GM10266 (cell line): ENCODE measurements around the gene IGF2R.

ENCODE experiments used
- DNase-seq: peaks from one replicate; pipeline ENCODE4 v3.0.0; 2012; ENCODE audit errors: extremely low spot score
- CTCF ChIP-seq: IDR thresholded peaks from 2 replicates; pipeline ENCODE4 v1.5.1; 2012; ENCODE audit warnings: mild to moderate bottlenecking, low read depth; ENCODE audit not compliant: control insufficient read depth, insufficient read depth; ENCODE audit errors: missing control alignments

Gene IGF2R

DNA sequence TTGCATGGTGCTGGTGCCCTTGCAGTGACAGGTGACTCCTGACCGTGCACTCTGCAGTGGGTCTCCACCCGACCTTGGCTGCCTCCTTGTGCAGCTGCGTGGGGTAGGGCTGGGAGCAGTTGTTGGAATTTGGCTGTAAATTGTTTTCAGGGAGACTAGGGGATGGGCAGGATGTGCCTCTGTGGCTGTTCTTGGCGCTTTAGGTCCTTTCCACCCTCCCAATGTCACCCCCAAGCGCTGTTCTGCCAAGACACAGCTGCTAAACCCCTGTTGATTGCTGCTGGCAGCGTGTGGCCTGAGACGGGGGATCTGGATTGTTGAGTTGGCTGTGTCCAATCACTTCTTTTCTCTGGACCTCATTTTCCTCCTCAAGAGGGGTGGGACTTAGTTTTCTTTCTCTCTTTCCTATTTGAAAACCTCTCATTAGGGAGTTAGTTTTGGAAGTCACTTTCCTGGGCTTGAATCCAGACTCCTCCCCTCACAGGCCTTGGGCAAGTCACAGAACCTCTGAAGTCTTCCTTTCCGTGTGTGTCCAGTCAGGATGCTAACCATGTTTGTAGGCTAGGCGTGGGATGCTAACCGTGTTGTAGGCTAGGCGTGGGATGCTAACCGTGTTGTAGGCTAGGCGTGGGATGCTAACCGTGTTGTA, 8.5 kb downstream of the IGF2R start:
- no peak for DNase-seq
- TF ChIP-seq CTCF = no peak

- DNase-seq = no peak
- TF ChIP-seq CTCF = no peak
Observed at GRCh38 chr6:159977904-159978268, 9.0 kb downstream of the IGF2R start.

- peak; percentile 56 for DNase-seq
Observed at GRCh38 chr6:159978291-159979135, 9.6 kb downstream of the IGF2R start.

GRCh38 chr6:159979136-159979874, 10.4 kb downstream of the IGF2R start:
- TF ChIP-seq CTCF = no peak
- DNase-seq = peak; percentile 61

More at GRCh38 chr6:159978291-159979135, 9.6 kb downstream of the IGF2R start:
- TF ChIP-seq CTCF = no peak

DNA sequence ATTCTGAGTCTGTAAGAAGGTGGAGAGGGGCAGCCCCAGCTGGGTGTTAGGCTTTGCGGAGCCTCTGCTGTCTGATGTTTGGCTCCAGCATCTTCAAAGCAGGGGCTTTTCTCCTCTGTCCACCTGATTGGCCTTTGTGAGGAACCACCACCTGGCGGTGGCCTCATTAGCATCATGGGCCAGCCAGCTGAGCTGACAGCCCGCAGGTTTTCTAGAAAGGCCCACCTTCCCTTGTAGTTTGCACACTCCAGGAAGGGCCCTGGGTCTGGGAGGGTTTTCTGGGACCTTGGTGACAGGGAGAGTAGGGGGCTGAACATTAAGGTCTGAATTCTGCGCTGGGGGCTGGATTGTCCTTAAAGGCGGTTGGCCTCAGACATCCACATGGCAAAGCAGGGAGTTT, 11.6 kb downstream of the IGF2R start:
- TF ChIP-seq CTCF = no peak
- DNase-seq = no peak

DNA sequence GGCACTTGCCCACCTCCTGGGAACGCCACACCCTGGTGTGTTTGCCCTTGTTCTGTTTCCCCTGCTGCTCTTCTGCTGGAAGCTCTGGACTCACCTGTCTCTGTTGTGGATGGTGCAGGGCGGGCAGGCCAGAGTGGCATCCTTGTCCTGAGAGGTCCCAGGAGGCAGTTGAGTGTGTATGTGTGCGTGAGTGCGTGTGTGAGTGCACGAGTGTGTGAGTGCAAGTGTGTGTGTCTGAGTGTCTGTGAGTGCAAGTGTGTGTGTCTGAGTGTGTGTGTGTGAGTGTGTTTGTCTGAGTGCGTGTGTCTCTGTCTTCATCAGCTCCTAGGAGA, 12.2 kb downstream of the IGF2R start:
- no peak for TF ChIP-seq CTCF
- no peak for DNase-seq
